Measurements from ENCODE around the gene PHKG1.

DNA sequence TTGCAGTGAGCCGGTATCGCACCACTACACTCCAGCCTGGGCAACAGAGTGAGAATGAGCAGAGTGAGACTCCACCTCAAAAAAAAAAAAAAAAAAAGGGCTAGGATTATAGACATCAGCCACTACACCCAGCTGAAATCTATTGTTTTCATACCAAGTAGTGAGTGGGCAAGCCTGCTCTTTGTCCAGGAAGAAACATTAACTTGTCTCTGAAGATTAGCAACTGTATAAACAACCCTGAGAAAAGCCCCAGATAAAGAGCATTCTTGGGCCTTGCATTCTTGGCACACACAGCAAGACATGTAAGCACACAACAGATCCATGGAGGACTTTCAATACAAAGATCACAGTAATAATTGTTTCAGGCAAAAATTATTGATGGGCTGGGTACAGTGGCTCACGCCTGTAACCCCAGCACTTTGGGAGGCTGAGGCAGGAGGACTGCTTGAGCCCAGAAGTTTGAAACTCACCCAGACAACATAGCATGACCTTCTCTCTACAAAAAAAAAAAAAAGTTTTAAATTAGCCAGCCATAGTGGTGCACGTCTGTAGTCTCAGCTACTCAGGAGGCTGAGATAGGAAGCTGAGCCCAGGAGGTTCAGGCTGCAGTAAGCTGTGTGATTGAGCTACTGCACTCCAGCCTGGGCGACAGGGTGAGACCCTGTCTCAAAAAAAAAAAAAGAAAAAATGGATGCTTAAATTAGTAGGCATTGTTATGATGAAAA, 45.9 kb downstream of the PHKG1 start:
- TF ChIP-seq EZH2 (IDR thresholded peaks at IDR 0.05; ENCODE audit: low read length), result no peak
- no peak for TF ChIP-seq CTCF (optimal IDR thresholded peaks at IDR 0.05 in 1 of 3, IDR thresholded peaks at IDR 0.05 in 1 of 3, conservative IDR thresholded peaks at IDR 0.05 in 1 of 3; ENCODE audit: extremely low read depth in 1 of 3, insufficient read depth in 2 of 3, low read length in 3 of 3)
